ENCODE results near the gene ZNF525.

GRCh38 chr19:53431399-53432087, 66.0 kb downstream of the ZNF525 start, which contains the start of gene ZNF761:
- TF ChIP-seq EZH2phosphoT487 (IDR thresholded peaks at IDR 0.05; ENCODE audit: insufficient read depth, low read depth) (no peak), EZH2 (IDR thresholded peaks at IDR 0.05; ENCODE audit: insufficient read depth, poor library complexity, severe bottlenecking) (no peak)

Data from GM23248 (cell line).